B cell (primary cell): Measurements from ENCODE around the gene TMEM151A. TPM values are rescaled to one million over a fixed set of nuclear protein-coding genes. Genes with fewer than 3 reads are reported as not detected.

Experiments used
- ATAC-seq: fragments of 200-7000 bp; cut with Tn5 transposase; one replicate; pipeline ENCODE4 v1.10.0; 2021; ENCODE audit warnings: low read depth, mild to moderate bottlenecking, moderate number of reproducible peaks, moderate library complexity
- CTCF ChIA-PET: fragments of 350-600 bp; sonication (Branson Sonifier 250); formaldehyde crosslinking; loops from one replicate; lab custom pipeline; 2021; ENCODE audit warnings: antibody characterized with exemption, inconsistent platforms; lab: Charles Lee
- POLR2A ChIA-PET: fragments of 350-600 bp; sonication (Branson Sonifier 250); formaldehyde crosslinking; loops from one replicate; lab custom pipeline; 2021; ENCODE audit warnings: antibody characterized with exemption; lab: Charles Lee
- DNase-seq: peaks from one replicate; pipeline ENCODE4 v3.0.0; 2013
- H2AFZ ChIP-seq: 2 replicates; pipeline ENCODE4 v1.6.1; 2012; ENCODE audit warnings: mild to moderate bottlenecking, low read depth, low read length; ENCODE audit not compliant: insufficient read depth, poor library complexity, severe bottlenecking
- H3K27ac ChIP-seq, 2 donors: 1 replicate in 1 of 2; 2 replicates in 1 of 2; pipeline ENCODE4 v1.5.1; 2012 to 2013; ENCODE audit warnings: low read length in 2 of 2, mild to moderate bottlenecking in 2 of 2, moderate library complexity in 1 of 2
- H3K27me3 ChIP-seq, 4 experiments: fragments of 200-600 bp in 1 of 4; sonication (generic) in 1 of 4; replicated peaks in 1 of 4; 1 replicate in 2 of 4; 2 replicates in 2 of 4; pipeline versions ENCODE4 v1.6.1 to v1.7.0; 2013 to 2016; ENCODE audit warnings: low read length in 3 of 4, mild to moderate bottlenecking in 2 of 4, mixed read lengths in 1 of 4, moderate library complexity in 1 of 4; ENCODE audit not compliant: insufficient read depth in 4 of 4, control insufficient read depth in 3 of 4; ENCODE audit errors: control extremely low read depth in 1 of 4
- H3K36me3 ChIP-seq, 2 experiments: replicated peaks in 1 of 2; 1 replicate in 1 of 2; 2 replicates in 1 of 2; pipeline versions ENCODE4 v1.6.1 to v1.7.1; 2013; ENCODE audit warnings: low read length in 1 of 2; ENCODE audit not compliant: insufficient read depth in 2 of 2, control insufficient read depth in 1 of 2; ENCODE audit errors: control extremely low read depth in 1 of 2, extremely low read depth in 1 of 2
- H3K4me1 ChIP-seq, 2 donors: fragments of 200-600 bp in 1 of 2; sonication (generic) in 1 of 2; 1 replicate in 1 of 2; 2 replicates in 1 of 2; pipeline versions ENCODE4 v1.5.1 to v1.6.1; 2013 to 2017; ENCODE audit warnings: low read length in 2 of 2; ENCODE audit not compliant: control insufficient read depth in 2 of 2, insufficient read depth in 2 of 2
- H3K4me2 ChIP-seq: replicated peaks from 2 replicates; pipeline ENCODE3; 2012; ENCODE audit warnings: mild to moderate bottlenecking, low read depth, low read length; ENCODE audit not compliant: poor library complexity, severe bottlenecking
- H3K4me3 ChIP-seq, 5 experiments: fragments of 200-600 bp in 1 of 5; sonication (generic) in 1 of 5; 1 replicate in 3 of 5; 2 replicates in 2 of 5; pipeline versions ENCODE4 v1.5.1 to v1.7.0; 2011 to 2016; ENCODE audit warnings: low read length in 4 of 5, mild to moderate bottlenecking in 4 of 5, low read depth in 2 of 5, control low read depth in 1 of 5, moderate library complexity in 1 of 5; ENCODE audit not compliant: insufficient read depth in 1 of 5; ENCODE audit errors: control extremely low read depth in 1 of 5, extremely low read depth in 1 of 5
- H3K79me2 ChIP-seq: fragments of 200-600 bp; sonication (generic); one replicate; pipeline ENCODE4 v1.6.0; 2016; ENCODE audit warnings: low read length; ENCODE audit not compliant: control insufficient read depth, insufficient read depth
- H3K9ac ChIP-seq: fragments of 200-600 bp; sonication (generic); 2 replicates; pipeline ENCODE4 v1.6.1; 2017; ENCODE audit warnings: mild to moderate bottlenecking, low read length, moderate library complexity
- H3K9me3 ChIP-seq, 3 donors: one replicate each; pipeline versions ENCODE4 v1.6.1 to v1.7.1; 2013; ENCODE audit warnings: low read length in 2 of 3; ENCODE audit not compliant: control insufficient read depth in 2 of 3, insufficient read depth in 1 of 3; ENCODE audit errors: control extremely low read depth in 1 of 3
- H4K20me1 ChIP-seq: 2 replicates; pipeline ENCODE4 v1.6.0; 2012; ENCODE audit warnings: mild to moderate bottlenecking, low read length; ENCODE audit not compliant: insufficient read depth, control insufficient read depth, poor library complexity, severe bottlenecking
- H3K27ac Mint-ChIP-seq: one replicate; pipeline ENCODE4 v1.8.0; 2021; ENCODE audit warnings: mixed read lengths
- H3K27me3 Mint-ChIP-seq: one replicate; pipeline ENCODE4 v1.8.0; 2021; ENCODE audit warnings: mixed read lengths
- H3K4me1 Mint-ChIP-seq: one replicate; pipeline ENCODE4 v1.8.0; 2021; ENCODE audit warnings: mixed read lengths
- H3K4me3 Mint-ChIP-seq: one replicate; pipeline ENCODE4 v1.8.0; 2021; ENCODE audit warnings: mixed read lengths
- H3K9me3 Mint-ChIP-seq: one replicate; pipeline ENCODE4 v1.8.0; 2022; ENCODE audit warnings: mixed read lengths; ENCODE audit not compliant: insufficient read depth
- CTCF ChIP-seq: fragments of 200-600 bp; IDR thresholded peaks from one replicate; pipeline ENCODE4 v1.8.0; 2022; ENCODE audit warnings: antibody characterized with exemption, mild to moderate bottlenecking
- EZH2 ChIP-seq: IDR thresholded peaks from 2 replicates; pipeline ENCODE4 v1.6.1; 2012; ENCODE audit warnings: borderline replicate concordance, low read depth, mild to moderate bottlenecking, moderate library complexity, low read length; ENCODE audit not compliant: insufficient read depth, poor library complexity, severe bottlenecking
- WGBS: methylation state at CpG from one replicate; pipeline ENCODE4 v1.1.5; 2013; ENCODE audit warnings: missing lambda C conversion rate; ENCODE audit not compliant: insufficient coverage; 5-methylcytosine and 5-hydroxymethylcytosine counted together
- intact Hi-C: fragments of 100-400 bp; cut with micrococcal nuclease; formaldehyde crosslinking; loops from one replicate; pipeline ENCODE4 v1.10.0; 2022
- polyA plus RNA-seq: library from polyadenylated mRNA; depleted of rRNA; stranded (reverse); fragments of >200 nt; gene quantifications from 2 replicates; pipeline ENCODE4 v1.2.3, GENCODE V29; 2012
- total RNA-seq, 2 donors: library from RNA; stranded (reverse); fragments of 120-200 nt in 1 of 2; gene quantifications; 1 replicate in 1 of 2; 2 replicates in 1 of 2; pipeline versions ENCODE4 v1.2.3 to v1.2.4, GENCODE V29; 2013 to 2022

TMEM151A gene
- total and polyA plus RNA-seq, 2 donors (not counting 1 experiment from before 2014, with no cell fraction given): 0.17 to 1.1 TPM

DNA sequence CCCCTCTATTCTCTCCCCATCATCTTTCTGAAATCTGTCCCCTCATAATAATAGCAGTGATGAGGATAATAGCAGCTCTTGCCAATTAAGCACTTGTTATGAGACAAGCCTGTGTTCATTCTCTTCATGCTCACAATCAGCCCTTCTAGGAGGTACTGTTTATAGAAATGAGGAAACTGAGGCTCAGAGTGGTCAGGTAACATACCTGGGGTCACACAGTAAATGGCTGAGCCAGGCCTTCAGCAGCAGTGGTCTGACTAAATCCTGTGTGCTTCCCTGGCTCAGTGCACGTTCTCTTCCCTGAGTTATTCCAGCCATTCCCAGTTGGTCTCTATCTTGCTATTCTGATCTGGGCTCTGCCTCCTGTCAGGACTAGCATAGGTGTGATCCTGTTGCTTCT is 17.5 kb upstream of the TMEM151A start:
- Mint-ChIP-seq H3K27ac (no peak overlapping the region), H3K4me1 (peaks cover 26% of the 10 kb centered on the region), H3K27me3 (no peaks in the 10 kb centered on the region), H3K4me3 (no peak overlapping the region), H3K9me3 (no peaks in the 10 kb centered on the region)
- H3K27me3 ChIP-seq: peaks cover 0 to 5% (median 2%) of the 10 kb centered on the region in 4 experiments
- peaks cover 63% of the 10 kb centered on the region for H4K20me1 ChIP-seq
- TF ChIP-seq CTCF: no peak
- TF ChIP-seq EZH2: no peak
- H3K9ac ChIP-seq: no peak overlapping the region
- ATAC-seq (no peak), DNase-seq (no peak)
- ChIA-PET CTCF (interaction anchor here (4.7 kb wide), 1 partner anchor 7 kb away, joined by 33 read pairs; no protein-coding TSS in a partner anchor), POLR2A (no interaction called here)
- peaks cover 33% of the 10 kb centered on the region for H3K79me2 ChIP-seq
- no peak overlapping the region for H3K4me3 ChIP-seq
- H3K4me2 ChIP-seq: no peak overlapping the region
- peaks cover 20 to 24% of the 10 kb centered on the region in 2 donors for H3K4me1 ChIP-seq
- H3K27ac ChIP-seq: no peak overlapping the region
- 85% methylated on average over 1 of the region's 1 CpG for WGBS
- intact Hi-C loops: no loop called here
- no peaks in the 10 kb centered on the region for H3K9me3 ChIP-seq
- no peak overlapping the region for H2AFZ ChIP-seq
- H3K36me3 ChIP-seq: peaks cover 0 to 56% of the 10 kb centered on the region in 2 experiments

GRCh38 chr11:66275396-66275795 is 16.3 kb upstream of the TMEM151A start:
- WGBS: 95% methylated on average over 8 of the region's 8 CpGs
- Mint-ChIP-seq H3K4me1 (peaks cover 21% of the 10 kb centered on the region), H3K4me3 (no peak overlapping the region), H3K27ac (no peak overlapping the region), H3K27me3 (peaks cover 3% of the 10 kb centered on the region), H3K9me3 (no peaks in the 10 kb centered on the region)
- H3K9ac ChIP-seq: no peak overlapping the region
- H3K27me3 ChIP-seq: peaks cover 0 to 15% (median 3%) of the 10 kb centered on the region in 4 experiments
- H3K4me2 ChIP-seq: no peak overlapping the region
- H4K20me1 ChIP-seq: peaks cover 63% of the 10 kb centered on the region
- POLR2A ChIA-PET: interaction anchor here (0.7 kb wide), 1 partner anchor 918 kb away, joined by 5 read pairs; no protein-coding TSS in a partner anchor
- H2AFZ ChIP-seq: no peak overlapping the region
- peaks cover 0 to 56% of the 10 kb centered on the region in 2 experiments for H3K36me3 ChIP-seq
- H3K27ac ChIP-seq: no peak overlapping the region
- CTCF ChIA-PET: no interaction called here
- no peak for ATAC-seq
- peaks cover 21% of the 10 kb centered on the region for H3K79me2 ChIP-seq
- no peak for TF ChIP-seq EZH2
- no peak for TF ChIP-seq CTCF
- intact Hi-C loops: no loop called here
- H3K4me1 ChIP-seq: peaks cover 13 to 15% of the 10 kb centered on the region in 2 donors
- no peak for DNase-seq
- no peaks in the 10 kb centered on the region for H3K9me3 ChIP-seq
- no peak overlapping the region for H3K4me3 ChIP-seq
